Activated B cell treated with CpG ODN at 0.5 μM for 24 hours (primary cell): Measurements from ENCODE around the gene TTC21A. TPM values are rescaled to one million over a fixed set of nuclear protein-coding genes. Genes with fewer than 3 reads are reported as not detected.

ENCODE experiments used
- ATAC-seq: fragments of 200-7000 bp; cut with Tn5 transposase; one replicate; pipeline ENCODE4 v1.10.0; 2021; ENCODE audit warnings: low read depth, mild to moderate bottlenecking, moderate library complexity
- CTCF ChIA-PET: fragments of 350-600 bp; sonication (Branson Sonifier 250); formaldehyde crosslinking; loops from one replicate; lab custom pipeline; 2021; ENCODE audit warnings: antibody characterized with exemption; lab: Charles Lee
- POLR2A ChIA-PET: fragments of 350-600 bp; sonication (Branson Sonifier 250); formaldehyde crosslinking; loops from one replicate; lab custom pipeline; 2021; ENCODE audit warnings: antibody characterized with exemption; lab: Charles Lee
- DNase-seq: peaks from one replicate; pipeline ENCODE4 v3.0.0; 2022
- H3K27ac Mint-ChIP-seq: one replicate; pipeline ENCODE4 v1.8.0; 2020; ENCODE audit warnings: mixed read lengths
- H3K27me3 Mint-ChIP-seq: one replicate; pipeline ENCODE4 v1.8.0; 2021; ENCODE audit warnings: mixed read lengths
- H3K36me3 Mint-ChIP-seq: one replicate; pipeline ENCODE4 v1.8.0; 2021; ENCODE audit warnings: low read depth, mixed read lengths
- H3K4me1 Mint-ChIP-seq: one replicate; pipeline ENCODE4 v1.8.0; 2021; ENCODE audit warnings: mixed read lengths
- H3K4me3 Mint-ChIP-seq: one replicate; pipeline ENCODE4 v1.8.0; 2020; ENCODE audit warnings: mild to moderate bottlenecking, mixed read lengths
- H3K9me3 Mint-ChIP-seq: one replicate; pipeline ENCODE4 v1.8.0; 2020; ENCODE audit warnings: mixed read lengths
- intact Hi-C: fragments of 100-400 bp; cut with micrococcal nuclease; formaldehyde crosslinking; loops from one replicate; pipeline ENCODE4 v1.15.1; 2024
- total RNA-seq: library from RNA; stranded (reverse); gene quantifications from 2 replicates; pipeline ENCODE4 v1.2.3, GENCODE V29; 2022
- TF ChIP-seq, protein P1 (sequence below): fragments of 200-600 bp; IDR thresholded peaks from one replicate; pipeline ENCODE4 v1.8.0; 2022; ENCODE audit warnings: antibody characterized with exemption, mild to moderate bottlenecking

The TTC21A gene
- total RNA-seq, 1 donor from 2014 or later = 15.9 TPM

DNA sequence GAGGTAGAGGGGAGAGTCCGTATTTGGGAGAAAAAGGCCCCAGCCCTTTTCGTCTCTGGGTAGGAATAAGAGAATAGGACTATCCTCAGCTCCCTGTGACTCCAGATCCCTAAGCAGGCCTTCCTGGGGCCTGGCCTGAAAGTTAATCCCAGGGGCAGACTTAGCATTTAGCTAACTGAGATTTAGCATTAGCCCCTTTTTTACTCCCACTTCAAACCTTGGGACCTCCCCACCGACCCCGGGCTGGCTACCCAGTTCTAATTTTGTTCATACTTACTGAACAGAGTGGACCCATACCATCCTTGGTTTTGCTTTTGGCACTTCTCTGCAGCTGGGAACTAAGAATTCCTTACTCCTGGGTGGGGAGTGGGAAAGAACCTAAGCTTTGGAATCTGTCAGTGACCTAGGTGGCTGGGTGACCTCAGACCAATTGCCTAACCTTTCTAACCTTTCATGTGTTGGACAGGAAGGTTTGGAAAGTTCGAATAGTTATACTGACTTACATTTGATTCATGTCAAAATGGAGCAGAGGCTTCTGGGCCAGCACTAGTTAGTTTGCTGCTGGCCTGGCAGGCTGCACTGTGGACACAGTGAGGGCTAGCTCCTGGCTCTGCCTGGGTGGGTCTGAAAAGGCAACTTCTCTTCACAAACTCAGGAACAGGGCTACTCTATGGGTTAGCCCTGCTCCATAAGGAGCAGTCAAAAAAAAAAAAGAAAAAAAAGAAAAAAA is 11.6 kb downstream of the TTC21A start:
- H3K9me3 Mint-ChIP-seq = no peaks in the 10 kb centered on the region
- H3K4me3 Mint-ChIP-seq = no peak overlapping the region

GRCh38 chr3:39121621-39122020 is 14.1 kb downstream of the TTC21A start:
- peaks cover 30% of the 10 kb centered on the region for H3K36me3 Mint-ChIP-seq
- TF ChIP-seq, protein P1, sequence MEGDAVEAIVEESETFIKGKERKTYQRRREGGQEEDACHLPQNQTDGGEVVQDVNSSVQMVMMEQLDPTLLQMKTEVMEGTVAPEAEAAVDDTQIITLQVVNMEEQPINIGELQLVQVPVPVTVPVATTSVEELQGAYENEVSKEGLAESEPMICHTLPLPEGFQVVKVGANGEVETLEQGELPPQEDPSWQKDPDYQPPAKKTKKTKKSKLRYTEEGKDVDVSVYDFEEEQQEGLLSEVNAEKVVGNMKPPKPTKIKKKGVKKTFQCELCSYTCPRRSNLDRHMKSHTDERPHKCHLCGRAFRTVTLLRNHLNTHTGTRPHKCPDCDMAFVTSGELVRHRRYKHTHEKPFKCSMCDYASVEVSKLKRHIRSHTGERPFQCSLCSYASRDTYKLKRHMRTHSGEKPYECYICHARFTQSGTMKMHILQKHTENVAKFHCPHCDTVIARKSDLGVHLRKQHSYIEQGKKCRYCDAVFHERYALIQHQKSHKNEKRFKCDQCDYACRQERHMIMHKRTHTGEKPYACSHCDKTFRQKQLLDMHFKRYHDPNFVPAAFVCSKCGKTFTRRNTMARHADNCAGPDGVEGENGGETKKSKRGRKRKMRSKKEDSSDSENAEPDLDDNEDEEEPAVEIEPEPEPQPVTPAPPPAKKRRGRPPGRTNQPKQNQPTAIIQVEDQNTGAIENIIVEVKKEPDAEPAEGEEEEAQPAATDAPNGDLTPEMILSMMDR = no peak
- H3K27ac Mint-ChIP-seq = peak overlapping the region; percentile 20
- no peaks in the 10 kb centered on the region for H3K9me3 Mint-ChIP-seq
- intact Hi-C loops = loop anchor here (1.0 kb wide), 1 partner anchor 13 kb away; no protein-coding TSS in a partner anchor
- POLR2A ChIA-PET = interaction anchor here (0.6 kb wide), 1 partner anchor 13 kb away, joined by 3 read pairs; no protein-coding TSS in a partner anchor
- peak overlapping the region; percentile 21 for H3K4me3 Mint-ChIP-seq
- DNase-seq = no peak
- peaks cover 66% of the 10 kb centered on the region for H3K4me1 Mint-ChIP-seq
- H3K27me3 Mint-ChIP-seq = no peaks in the 10 kb centered on the region
- CTCF ChIA-PET = no interaction called here
- peak; percentile 63 for ATAC-seq

More for the DNA sequence above, 11.6 kb downstream of the TTC21A start:
- Mint-ChIP-seq H3K36me3 (peaks cover 37% of the 10 kb centered on the region), H3K4me1 (peaks cover 53% of the 10 kb centered on the region), H3K27me3 (no peaks in the 10 kb centered on the region), H3K27ac (no peak overlapping the region)
- DNase-seq (no peak), ATAC-seq (no peak)
- POLR2A ChIA-PET = no interaction called here
- CTCF ChIA-PET = interaction anchor here (1.8 kb wide), 1 partner anchor 169 kb away, joined by 6 read pairs; no protein-coding TSS in a partner anchor
- TF ChIP-seq, protein P1 = no peak
- intact Hi-C loops = no loop called here

DNA sequence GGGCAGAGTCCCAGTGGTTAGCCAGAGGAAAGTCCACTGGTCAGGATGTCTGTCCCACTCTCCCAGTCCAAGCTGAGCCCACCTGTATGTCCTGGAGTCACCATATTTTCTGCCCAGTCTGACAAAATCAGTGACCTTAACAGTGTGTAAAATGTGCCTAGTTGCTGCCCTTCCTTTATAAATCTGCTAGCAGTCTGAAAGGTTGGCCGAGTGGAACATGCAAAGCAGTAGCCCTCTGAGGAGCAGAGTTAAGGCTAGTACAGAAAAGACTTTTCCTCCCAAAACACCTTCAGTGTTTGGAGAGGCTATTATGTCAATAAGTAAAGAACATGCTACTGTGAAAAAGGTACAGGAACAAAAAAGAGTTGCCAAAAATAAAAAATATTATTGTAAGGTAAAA is 15.3 kb downstream of the TTC21A start:
- H3K27ac Mint-ChIP-seq = peak overlapping the region; percentile 77
- peak overlapping the region; percentile 45 for H3K4me3 Mint-ChIP-seq
- H3K9me3 Mint-ChIP-seq = no peaks in the 10 kb centered on the region
- H3K4me1 Mint-ChIP-seq = peaks cover 74% of the 10 kb centered on the region
- TF ChIP-seq, protein P1 = no peak
- intact Hi-C loops = no loop called here
- ATAC-seq (peak; percentile 71), DNase-seq (no peak)
- ChIA-PET POLR2A (interaction anchor here (1.0 kb wide), 1 partner anchor 31 kb away, joined by 4 read pairs; no protein-coding TSS in a partner anchor), CTCF (no interaction called here)
- H3K36me3 Mint-ChIP-seq = peaks cover 21% of the 10 kb centered on the region
- H3K27me3 Mint-ChIP-seq = no peaks in the 10 kb centered on the region

DNA sequence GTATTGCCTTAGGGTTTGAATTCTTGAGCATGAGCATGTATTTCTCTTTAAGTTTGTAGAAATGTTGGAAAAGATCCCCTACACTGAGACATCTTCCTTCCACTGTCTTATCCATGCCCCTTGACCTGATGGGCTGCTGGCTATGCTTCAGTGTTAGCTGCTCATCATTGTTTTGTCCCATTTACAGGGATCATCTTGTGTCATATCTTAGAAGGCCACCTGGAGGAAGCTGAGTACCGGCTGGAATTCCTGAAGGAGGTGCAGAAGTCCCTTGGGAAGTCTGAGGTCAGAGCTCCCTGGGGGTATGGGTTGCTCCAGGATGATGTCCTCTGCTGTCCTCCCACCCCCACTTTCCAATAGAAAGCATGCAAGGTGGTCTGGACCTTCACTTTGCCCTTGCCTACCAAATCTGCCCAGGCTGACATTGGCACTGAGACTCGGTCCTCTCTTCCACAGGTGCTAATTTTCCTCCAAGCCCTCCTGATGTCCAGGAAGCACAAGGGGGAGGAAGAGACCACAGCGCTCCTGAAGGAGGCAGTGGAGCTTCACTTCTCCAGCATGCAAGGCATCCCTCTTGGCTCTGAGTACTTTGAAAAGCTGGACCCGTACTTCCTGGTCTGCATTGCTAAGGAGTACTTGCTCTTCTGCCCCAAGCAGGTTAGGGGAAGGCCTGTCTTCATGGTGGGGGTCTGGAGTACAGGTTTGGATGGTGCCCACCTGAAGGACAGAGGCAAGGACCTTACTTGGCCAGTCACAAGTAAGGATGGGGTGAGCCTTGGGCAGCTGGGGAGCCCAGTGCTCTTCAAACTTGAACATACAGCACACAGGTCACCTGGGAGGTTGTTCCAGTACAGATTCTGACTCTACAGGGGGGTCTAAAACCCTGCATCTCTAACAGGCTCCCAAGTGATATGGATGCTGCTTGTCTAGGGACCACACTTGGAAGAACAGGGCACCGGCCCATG is 17.7 kb downstream of the TTC21A start:
- ChIA-PET POLR2A (interaction anchor here (0.6 to 1.0 kb wide), 2 partner anchors 17 to 172 kb away, joined by 5 to 10 read pairs; no protein-coding TSS in a partner anchor), CTCF (interaction anchor here (4.1 to 4.2 kb wide), 2 partner anchors 163 to 166 kb away, joined by 26 to 37 read pairs; no protein-coding TSS in a partner anchor)
- no peaks in the 10 kb centered on the region for H3K27me3 Mint-ChIP-seq
- TF ChIP-seq, protein P1 = no peak
- no peaks in the 10 kb centered on the region for H3K9me3 Mint-ChIP-seq
- DNase-seq = no peak
- H3K4me3 Mint-ChIP-seq = no peak overlapping the region
- peaks cover 20% of the 10 kb centered on the region for H3K36me3 Mint-ChIP-seq
- ATAC-seq = no peak
- H3K27ac Mint-ChIP-seq = no peak overlapping the region
- H3K4me1 Mint-ChIP-seq = peaks cover 71% of the 10 kb centered on the region
- intact Hi-C loops = no loop called here
